Epithelial cell of proximal tubule (primary cell): ENCODE data around the gene ANKRD11. TPM values are rescaled to one million over a fixed set of nuclear protein-coding genes. Genes with fewer than 3 reads are reported as not detected.
A peak's percentile ranks its signal among the peaks of the same experiment; 100 is the strongest.
"Not testable (repeated sequence)": the region's sequence is repeated elsewhere in the genome, so short reads cannot be mapped to it uniquely, and the experiment has no call there.

ENCODE experiments used
- DNase-seq: peaks from one replicate; pipeline ENCODE4 v3.0.0-alpha.2; 2011; ENCODE audit warnings: low read depth
- H3K4me3 ChIP-seq: 2 replicates; pipeline ENCODE4 v1.5.1; 2011; ENCODE audit warnings: low read depth, mild to moderate bottlenecking, low read length
- total RNA-seq: library from RNA; depleted of rRNA; stranded (reverse); fragments of >200 nt; gene quantifications from 2 replicates; pipeline ENCODE4 v1.2.3, GENCODE V29; 2015
- TF ChIP-seq, protein P1 (sequence below): conservative IDR thresholded peaks from 2 replicates; pipeline ENCODE4 v1.5.1; 2012; ENCODE audit warnings: low read depth, mild to moderate bottlenecking, low read length

ANKRD11 gene
- total RNA-seq, 1 donor from 2014 or later: 44.3 TPM

DNA sequence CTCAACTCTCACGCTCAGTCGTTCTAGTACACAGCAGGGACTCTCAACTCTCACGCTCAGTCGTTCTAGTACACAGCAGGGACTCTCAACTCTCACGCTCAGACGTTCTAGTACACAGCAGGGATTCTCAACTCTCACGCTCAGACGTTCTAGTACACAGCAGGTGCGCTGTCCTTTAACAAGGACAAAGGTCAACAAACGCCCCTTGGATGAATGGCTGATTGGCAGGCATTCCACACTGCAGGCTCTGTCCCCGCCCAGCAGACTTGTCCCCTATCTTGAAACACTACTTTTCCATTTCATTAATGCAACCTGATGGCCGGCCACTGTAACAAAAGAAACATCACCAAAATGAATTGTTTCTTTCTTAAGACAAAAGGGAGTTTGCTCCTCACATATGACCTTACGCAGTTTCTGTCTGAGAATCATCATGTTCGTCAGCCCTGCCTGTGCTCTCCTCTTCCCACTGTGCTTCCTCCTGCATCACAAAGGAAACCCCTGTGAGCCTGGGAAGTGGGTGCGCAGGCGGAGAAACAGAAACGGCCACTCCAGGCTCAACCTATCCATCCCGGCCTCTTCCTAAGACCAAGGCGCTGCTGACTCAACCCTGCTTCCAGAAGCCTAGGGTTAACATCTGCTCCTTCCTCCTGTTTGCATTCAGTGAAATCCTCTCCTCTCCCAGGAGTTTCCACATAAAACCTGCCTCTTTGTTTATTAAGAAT is 59.8 kb downstream of the ANKRD11 start:
- TF ChIP-seq, protein P1, sequence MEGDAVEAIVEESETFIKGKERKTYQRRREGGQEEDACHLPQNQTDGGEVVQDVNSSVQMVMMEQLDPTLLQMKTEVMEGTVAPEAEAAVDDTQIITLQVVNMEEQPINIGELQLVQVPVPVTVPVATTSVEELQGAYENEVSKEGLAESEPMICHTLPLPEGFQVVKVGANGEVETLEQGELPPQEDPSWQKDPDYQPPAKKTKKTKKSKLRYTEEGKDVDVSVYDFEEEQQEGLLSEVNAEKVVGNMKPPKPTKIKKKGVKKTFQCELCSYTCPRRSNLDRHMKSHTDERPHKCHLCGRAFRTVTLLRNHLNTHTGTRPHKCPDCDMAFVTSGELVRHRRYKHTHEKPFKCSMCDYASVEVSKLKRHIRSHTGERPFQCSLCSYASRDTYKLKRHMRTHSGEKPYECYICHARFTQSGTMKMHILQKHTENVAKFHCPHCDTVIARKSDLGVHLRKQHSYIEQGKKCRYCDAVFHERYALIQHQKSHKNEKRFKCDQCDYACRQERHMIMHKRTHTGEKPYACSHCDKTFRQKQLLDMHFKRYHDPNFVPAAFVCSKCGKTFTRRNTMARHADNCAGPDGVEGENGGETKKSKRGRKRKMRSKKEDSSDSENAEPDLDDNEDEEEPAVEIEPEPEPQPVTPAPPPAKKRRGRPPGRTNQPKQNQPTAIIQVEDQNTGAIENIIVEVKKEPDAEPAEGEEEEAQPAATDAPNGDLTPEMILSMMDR: no peak
- DNase-seq: no peak
- H3K4me3 ChIP-seq: no peak overlapping the region

DNA sequence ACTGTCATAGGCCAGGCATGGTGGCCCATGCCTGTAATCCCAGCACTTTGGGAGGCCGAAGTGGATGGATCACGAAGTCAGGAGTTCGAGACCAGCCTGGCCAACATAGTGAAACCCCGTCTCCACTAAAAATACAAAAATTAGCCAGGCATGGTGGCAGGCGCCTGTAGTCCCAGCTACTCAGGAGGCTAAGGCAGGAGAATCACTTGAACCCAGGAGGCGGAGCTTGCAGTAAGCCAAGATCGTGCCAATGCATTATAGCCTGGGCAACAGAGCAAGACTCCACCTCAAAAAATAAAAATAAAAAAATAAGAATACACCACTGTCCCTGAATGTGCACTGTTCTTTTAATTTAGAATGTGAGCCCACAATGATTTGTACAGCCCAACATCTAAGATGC is 61.8 kb downstream of the ANKRD11 start:
- not testable (repeated sequence) for DNase-seq, H3K4me3 ChIP-seq

DNA sequence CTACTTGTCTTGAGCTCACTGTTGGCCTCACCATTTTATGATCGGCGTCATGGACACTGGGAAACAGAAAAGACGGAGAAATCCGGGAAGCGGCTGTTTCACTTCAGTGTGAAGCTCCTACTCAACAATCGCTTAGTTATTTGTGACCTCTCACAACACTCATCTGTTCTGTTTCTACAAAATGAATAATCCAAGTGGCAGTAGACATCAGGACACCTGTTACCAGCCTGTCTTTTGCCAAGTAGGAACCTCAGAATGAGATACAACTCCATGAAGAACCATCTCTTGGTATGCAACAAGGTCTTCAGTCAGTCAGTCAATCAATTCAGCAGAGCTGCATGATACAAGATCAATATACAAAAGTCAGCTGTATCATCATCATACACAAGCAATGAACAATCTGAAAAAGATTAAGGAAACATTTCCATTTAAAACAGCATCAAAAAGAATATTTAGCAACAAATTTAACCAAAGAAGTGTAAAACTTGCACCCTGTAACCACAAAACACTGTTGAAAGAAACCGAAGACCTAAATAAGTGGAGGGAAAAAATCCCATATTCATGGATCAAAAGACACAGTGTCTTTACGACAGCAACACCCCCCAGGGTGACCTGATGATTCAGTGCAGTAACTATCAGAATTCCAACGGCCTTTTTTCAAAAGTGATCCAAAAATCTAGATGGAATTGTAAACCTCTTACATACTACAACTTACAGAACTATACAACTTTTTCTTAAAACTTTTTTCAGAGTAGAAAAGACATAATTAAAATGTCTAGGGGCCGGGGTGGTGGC is 63.4 kb downstream of the ANKRD11 start:
- DNase-seq: no peak
- TF ChIP-seq, protein P1: no peak
- no peak overlapping the region for H3K4me3 ChIP-seq

DNA sequence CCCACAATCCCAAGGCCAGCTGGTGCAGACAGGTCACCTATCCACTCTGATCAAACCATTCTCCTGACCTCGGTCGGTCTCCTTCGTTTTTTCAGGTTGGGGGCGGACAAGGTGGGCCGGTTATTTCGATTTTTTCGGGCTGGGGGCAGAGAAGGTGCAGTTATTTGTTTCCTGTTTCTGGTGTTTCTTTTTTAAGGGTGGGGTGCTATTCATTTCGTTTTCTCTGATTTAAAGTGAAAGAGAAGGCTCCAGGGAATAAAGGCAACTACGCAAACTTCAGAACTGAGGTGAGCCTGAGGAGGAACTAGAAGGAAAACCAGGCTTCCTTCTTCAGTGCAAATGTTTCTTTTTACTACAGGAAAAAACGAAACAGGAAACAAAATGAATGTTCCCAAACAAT is 64.8 kb downstream of the ANKRD11 start:
- DNase-seq: no peak
- H3K4me3 ChIP-seq: no peak overlapping the region
- TF ChIP-seq, protein P1: no peak

DNA sequence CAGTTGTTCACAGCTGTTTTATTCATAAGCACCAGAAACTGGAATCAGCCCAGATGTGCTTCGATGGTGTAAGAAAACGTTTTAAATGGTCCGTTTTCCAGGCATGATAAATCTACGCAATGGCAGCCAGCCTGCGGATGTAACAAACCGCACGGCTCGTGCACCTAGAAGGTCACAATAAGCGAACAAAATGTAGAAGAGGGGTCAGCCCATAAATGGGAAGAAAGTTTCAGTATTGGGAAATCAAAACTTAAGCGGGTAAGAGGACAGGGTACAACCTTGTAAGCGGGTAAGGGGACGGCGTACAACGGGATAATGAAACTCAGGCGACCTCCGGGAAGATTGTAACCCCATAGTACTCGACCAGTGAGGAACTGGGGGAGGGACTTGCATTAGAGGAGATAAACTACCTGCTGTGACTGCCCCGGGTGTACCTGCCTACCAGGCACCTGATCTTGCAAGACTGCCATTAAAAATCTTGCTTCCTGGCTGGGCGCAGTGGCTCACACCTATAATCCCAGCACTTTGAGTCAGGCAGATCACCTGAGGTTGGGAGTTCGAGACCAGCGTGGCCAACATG is 66.6 kb downstream of the ANKRD11 start:
- TF ChIP-seq, protein P1: no peak
- DNase-seq: no peak
- no peak overlapping the region for H3K4me3 ChIP-seq

DNA sequence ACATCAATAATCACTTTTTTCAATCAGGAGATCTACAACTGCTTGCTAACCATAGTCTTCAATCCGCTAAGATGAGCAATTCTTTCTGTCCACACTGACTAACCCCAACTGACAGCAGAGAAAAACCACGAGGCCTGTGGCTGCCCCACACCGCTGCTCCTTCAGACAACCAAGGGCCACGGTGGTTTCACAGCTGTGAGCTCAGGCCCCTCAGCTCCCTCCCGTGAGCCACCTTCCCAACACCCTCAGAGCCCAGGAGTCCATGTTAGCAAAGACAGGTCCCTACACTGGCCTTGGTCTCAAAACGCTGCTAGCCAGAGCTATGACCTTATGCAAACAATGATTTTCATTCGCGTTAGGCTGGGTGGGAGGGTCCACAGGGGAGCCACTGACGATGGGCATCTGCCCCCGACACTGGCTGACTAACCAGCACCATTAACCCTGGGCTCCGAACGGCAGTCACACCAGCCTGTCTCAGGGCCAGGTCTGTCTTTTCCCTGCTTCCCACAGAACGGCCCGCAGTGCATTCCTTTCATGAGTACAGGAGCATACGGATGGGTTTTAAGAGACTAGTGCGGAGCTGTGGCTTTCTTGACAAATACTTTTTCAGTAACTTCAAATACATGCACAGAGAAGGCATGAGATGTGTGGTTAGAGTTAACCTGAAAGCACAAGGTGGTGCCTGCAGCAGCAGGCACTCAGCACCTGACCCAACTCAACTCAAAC is 67.3 kb downstream of the ANKRD11 start:
- peak; percentile 44 for DNase-seq
- TF ChIP-seq, protein P1: no peak
- no peak overlapping the region for H3K4me3 ChIP-seq

- DNase-seq: no peak
- TF ChIP-seq, protein P1: no peak
- no peak overlapping the region for H3K4me3 ChIP-seq
Observed at GRCh38 chr16:89422527-89422904, 67.8 kb downstream of the ANKRD11 start.

DNA sequence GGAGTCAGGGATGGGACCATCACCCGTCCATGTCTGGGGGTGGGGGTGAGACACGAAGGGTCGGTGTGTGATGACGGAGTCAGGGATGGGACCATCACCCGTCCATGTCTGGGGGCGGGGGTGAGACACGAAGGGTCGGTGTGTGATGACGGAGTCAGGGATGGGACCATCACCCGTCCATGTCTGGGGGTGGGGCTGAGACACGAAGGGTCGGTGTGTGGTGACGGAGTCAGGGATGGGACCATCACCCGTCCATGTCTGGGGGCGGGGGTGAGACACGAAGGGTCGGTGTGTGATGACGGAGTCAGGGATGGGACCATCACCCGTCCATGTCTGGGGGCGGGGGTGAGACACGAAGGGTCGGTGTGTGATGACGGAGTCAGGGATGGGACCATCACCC is 69.1 kb downstream of the ANKRD11 start:
- not testable (repeated sequence) for DNase-seq, H3K4me3 ChIP-seq
